Activated CD4-positive, alpha-beta T cell treated with anti-CD3 and anti-CD28 coated beads, Interleukin-2, amount 50 U/mL, for 1 hour (primary cell): ENCODE measurements around the gene TNFRSF8.
"Not testable (repeated sequence)": the region's sequence is repeated elsewhere in the genome, so short reads cannot be mapped to it uniquely, and the experiment has no call there.

ENCODE experiments used
- DNase-seq: peaks from one replicate; pipeline ENCODE4 v3.0.0-alpha.2; 2020

The TNFRSF8 gene

DNA sequence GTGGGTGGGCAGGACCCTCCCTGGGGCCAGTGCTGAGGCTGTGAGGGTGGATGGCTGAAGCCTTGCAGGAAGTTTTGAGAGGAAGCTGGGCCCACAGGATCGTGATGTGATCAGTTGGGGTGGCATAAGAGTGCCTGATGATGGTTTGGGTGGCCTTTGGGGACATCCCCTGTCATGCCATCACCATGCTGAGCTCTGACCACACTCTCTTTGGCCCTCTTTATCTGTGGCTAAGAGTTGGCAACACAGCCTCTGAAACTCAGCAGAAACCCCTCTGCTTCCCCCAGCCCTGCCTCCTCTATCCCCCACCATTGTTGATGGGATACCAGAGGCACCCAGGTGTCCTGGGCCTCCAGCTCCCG is 24.0 kb upstream of the TNFRSF8 start:
- no peak for DNase-seq

GRCh38 chr1:12039824-12040456 is 23.2 kb upstream of the TNFRSF8 start:
- not testable (repeated sequence) for DNase-seq

DNA sequence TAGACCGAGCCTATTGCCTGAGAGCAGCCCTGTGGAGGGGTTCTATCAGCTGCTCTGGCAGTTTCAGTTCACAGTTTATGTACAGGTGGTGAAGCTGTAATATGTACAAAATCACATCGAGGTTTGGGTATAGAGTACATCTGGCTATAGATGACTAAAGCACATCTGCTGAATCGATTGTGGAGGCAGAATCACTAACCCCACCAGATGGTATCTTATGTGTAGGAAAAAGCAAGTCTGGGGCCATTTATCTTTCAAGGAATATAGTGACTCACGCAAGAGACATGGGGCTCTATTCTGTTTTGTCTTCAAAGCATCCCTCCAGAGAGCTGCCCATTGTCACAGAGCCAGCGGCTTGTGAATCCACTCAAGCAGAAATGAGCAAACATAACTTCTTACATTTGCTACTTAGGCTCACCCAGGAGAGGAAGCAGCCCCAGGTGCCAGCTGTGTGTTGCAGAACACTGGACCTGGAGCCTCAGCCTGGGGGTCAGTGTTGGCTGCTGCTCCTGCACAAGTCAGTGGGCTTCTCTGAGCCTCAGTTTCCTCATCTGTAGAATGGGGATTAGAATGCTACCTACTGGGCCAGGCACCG is 22.5 kb upstream of the TNFRSF8 start:
- DNase-seq = no peak

DNA sequence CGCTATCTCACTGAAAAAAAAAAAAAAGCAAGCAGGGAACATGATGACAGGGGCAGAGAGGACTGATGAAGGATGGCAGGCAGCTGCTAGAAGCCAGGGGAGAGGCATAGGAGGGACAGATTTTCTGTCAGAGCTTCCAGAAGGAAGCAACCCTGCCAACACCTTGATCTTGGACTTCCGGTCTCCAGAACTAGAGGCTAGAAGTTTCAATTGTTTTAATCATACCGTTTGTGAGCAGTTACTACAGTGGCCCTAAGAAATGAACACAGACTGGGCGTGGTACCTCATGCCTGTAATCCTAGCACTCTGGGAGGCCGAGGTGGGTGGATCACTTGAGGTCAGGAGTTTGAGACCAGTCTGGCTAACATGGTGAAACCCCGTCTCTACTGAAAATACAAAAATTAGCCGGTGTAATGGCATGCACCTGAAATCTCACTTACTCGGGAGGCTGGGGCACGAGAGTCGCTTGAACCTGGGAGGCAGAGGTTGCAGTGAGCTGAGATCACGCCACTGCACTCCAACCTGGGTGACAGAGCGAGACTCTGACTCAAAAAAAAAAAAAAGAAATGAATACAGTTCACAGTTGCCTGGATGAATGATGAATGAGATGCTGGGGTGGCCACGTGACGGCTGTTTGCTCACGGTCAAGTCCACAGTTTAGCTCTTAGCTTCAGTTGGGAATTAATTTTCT is 18.8 kb upstream of the TNFRSF8 start:
- not testable (repeated sequence) for DNase-seq

DNA sequence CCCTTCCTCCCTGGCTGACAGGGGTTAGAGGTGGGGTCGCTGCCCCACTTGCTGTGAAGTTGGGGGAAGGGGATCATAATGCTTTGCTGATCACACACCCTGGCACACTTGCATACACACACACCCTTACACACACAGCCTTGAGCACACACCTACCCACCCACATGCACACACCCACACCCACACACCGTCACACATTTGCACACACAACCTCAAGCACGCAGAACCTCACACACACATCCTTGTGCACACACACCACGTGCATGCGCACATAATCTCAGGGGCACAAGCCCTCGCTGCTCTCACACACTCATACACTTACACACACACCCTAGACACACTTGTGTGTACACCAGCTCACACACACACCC is 16.4 kb upstream of the TNFRSF8 start:
- DNase-seq = no peak

- peak; percentile 16 for DNase-seq
Measured at GRCh38 chr1:12047120-12047876, 15.8 kb upstream of the TNFRSF8 start.

- no peak for DNase-seq
Measured at GRCh38 chr1:12048372-12048771, 14.7 kb upstream of the TNFRSF8 start.

DNA sequence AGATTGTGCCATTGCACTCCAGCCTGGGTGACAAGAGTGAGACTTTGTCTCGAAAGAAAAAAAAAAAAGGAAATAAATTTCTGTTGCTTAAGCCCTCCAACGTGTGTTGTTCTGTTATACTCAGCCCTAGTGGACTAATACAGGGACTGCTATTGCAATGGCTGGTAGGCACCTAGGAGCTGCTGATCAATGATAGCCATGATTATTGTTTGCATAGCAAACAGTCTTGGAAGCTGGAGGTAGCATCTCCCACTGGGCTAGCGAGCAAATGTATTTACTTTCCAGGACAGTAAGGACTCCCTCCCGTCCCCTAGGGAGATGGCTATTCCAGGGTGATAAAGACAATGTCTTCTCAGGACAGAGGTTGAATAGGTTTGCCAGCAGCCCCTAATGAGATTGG is 13.5 kb upstream of the TNFRSF8 start:
- no peak for DNase-seq

DNA sequence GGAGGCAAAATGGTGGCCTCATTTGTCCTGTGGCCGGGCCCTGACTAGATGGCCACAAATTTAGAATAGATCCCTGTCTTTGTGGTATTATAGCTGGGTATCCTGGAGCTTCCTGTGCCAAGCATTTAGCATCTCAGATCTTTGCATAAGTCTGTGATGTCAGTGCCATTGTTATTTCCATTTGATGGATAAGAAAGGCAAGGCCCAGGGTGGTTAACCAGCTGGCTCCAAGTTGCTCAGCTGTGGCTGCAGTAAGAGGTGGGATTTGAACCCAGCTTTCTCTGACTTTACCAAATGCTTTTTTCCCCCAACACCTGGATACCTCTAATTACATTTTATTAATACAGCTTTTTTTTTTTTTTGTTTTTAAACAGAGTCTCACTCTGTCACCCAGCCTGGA is 11.7 kb upstream of the TNFRSF8 start:
- no peak for DNase-seq

DNA sequence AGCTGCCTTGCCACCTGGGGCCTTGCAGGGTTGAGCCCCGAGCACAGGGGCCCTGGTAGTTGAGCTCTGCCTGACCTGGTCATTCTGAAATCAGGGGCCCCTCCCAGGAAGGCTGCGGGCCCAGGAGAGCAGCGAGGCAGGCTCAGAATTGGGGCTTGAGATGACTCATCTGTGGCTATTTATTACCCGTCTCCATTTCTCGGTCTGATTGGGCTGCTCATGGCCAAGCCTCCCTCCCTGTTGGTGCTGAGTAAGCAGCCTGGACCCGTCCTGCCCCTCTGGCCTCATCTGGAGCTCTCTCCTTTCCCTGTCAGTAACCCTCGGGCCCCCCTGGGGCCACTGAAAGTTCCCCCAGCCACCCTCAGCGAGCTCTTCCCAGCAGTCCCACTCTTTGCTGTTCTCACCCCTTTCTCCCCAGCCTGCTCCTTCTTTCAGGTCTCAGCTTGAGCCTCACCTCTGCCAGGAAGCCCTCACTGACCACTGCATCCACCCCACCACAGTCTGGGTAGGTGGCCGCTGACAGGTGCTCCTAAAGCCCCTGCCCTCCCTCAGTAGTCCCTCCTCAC is 11.0 kb upstream of the TNFRSF8 start:
- DNase-seq = no peak

- DNase-seq = no peak
Measured at GRCh38 chr1:12052997-12053686, 10.0 kb upstream of the TNFRSF8 start.

- no peak for DNase-seq
Measured at GRCh38 chr1:12053752-12054548, 9.2 kb upstream of the TNFRSF8 start.

- DNase-seq = no peak
Measured at GRCh38 chr1:12055259-12055658, 7.8 kb upstream of the TNFRSF8 start.

DNA sequence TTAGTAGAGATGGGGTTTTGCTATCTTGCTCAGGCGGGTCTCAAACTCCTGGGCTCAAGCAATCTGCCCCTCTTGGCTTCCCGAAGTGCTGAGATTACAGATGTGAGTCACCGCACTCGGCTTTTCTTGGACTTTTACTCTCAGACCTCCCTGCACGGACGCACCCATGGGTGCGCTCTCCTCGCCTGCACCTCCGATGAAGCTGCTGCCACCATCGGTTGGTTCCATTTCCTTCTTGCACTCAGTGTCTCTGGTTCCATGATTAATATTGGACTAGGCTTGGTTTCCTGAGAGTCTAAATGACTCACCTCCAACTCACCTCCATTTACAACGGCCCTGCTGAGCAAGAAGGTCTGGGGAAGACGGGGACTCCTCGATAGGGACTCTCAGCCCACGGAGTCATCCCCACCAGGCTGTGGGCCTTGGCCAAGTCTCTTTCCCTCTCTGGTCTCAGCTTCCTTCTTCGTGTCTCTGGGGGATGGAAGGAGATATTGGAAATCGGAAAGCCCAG is 6.7 kb upstream of the TNFRSF8 start:
- no peak for DNase-seq

DNA sequence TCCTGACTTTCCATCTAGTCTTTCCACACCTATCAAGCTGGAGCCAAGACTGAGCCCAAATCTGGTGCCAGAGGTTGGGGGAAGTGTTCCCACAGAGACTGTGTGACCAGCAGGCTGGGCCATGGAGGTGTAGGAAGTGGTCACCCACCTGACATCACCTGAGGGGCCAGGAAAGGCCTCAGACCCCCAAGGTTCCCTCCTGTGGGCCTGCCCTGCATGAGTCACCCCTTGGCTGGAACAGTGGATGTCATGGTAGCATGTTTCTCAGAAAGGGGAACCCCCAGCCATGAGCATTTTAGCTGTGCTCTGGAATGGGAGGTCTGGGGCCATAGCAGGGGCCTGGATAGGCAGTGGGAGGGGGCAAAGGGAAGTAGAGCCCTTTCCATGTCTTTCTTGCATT is 5.7 kb upstream of the TNFRSF8 start:
- DNase-seq = no peak

DNA sequence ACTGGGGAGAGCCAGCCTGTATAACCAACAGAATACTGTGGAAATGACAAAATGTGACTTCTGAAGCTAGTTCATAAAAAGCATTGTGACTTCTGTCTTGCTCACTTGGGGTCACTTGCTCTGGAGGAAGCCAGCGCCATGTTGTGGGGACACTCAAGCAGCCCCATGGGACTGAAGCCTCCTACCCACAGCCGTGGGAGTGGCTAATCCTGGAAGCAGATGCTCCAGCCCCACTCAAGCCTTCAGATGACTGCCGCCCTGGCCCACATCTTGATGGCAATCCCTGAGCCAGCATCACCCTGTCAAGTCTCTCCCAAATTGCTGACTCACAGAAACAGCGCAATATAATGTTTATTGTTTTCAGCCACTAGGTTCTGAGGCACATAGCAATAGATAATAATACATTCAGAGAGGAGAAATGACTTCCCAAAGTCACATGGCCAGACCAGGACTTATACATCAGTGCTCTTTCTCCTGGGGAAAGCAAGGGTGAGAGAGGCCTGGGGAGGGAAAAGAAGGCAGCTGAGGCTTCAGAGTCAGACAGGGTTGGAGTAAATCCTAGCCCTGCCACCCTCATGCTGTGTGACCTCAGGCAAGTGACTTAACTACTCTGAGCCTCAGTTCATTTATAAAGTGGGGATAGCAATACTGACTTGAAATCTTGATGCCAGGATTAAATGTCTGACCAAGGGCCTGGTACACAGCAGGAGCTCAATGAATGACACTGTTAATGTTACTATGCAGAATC is 5.0 kb upstream of the TNFRSF8 start:
- DNase-seq = no peak

GRCh38 chr1:12059226-12059625 is 3.9 kb upstream of the TNFRSF8 start:
- DNase-seq = no peak

DNA sequence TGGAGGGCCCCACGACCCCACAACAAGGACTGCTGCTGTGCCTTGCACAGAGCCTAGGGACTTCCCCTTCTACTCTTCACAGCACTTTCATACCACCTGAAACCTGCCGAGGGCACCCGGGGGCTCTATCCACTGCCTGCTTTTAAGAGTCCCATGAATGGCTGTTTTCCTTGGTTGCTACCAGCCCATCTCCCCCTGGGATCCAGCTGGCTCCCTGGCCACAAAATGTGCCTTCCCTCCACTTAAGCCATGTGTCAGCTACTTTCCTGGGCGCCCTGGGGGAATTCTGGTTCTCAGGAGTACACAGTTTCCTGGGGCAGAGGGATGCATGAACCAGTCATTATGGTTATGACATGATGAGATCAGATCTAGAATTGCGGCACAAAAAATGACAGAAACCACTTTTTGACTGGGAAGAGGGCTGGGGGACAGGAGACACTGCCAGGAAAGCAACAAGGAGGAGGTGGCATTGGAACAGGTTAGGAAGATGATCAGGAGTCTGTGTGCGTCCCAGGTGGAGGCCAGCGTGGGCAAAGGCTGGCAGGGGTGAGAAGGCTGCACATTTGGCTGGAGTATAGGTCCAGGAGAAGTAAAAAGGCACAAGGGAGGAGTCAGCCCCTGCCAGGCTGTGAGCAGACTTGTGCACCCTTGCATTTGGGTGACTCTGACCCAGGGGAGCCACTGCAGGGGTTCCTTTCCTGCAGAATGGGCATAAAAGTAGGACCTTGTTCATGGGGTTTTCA is 3.2 kb upstream of the TNFRSF8 start:
- no peak for DNase-seq

GRCh38 chr1:12060500-12060899 is 2.6 kb upstream of the TNFRSF8 start:
- no peak for DNase-seq
